GM12878 (cell line): Measurements from ENCODE around the gene TDRKH. TPM values are rescaled to one million over a fixed set of nuclear protein-coding genes. Genes with fewer than 3 reads are reported as not detected.

Source experiments
- ASH2L ChIP-seq: fragments of 300-600, 200-600 bp; sonication (generic); IDR thresholded peaks from 2 replicates; pipeline ENCODE4 v1.6.1; 2017; ENCODE audit warnings: low read depth, mild to moderate bottlenecking, borderline replicate concordance
- ATF2 ChIP-seq: IDR thresholded peaks from 2 replicates; pipeline ENCODE4 v1.6.1; 2012; ENCODE audit warnings: low read length, inconsistent platforms
- ATF3 ChIP-seq: IDR thresholded peaks from 2 replicates; pipeline ENCODE4 v1.6.1; 2011; ENCODE audit warnings: low read depth, mild to moderate bottlenecking, low read length, moderate library complexity, borderline replicate concordance; ENCODE audit errors: extremely low read depth
- BMI1 ChIP-seq: fragments of 450-650 bp; IDR thresholded peaks from 2 replicates; pipeline ENCODE4 v1.6.1; 2016; ENCODE audit warnings: mild to moderate bottlenecking, moderate library complexity, borderline replicate concordance
- ELK1 ChIP-seq: IDR thresholded peaks from 2 replicates; pipeline ENCODE4 v1.6.1; 2012; ENCODE audit warnings: low read depth, low read length, improper control_type of control experiment
- HSF1 ChIP-seq: fragments of 150-350 bp; IDR thresholded peaks from 2 replicates; pipeline ENCODE4 v1.6.1; 2014; ENCODE audit warnings: mild to moderate bottlenecking, low read depth, low read length
- IRF5 ChIP-seq: fragments of 450-650 bp; IDR thresholded peaks from 2 replicates; pipeline ENCODE4 v1.6.1; 2017; ENCODE audit warnings: borderline replicate concordance
- MEF2A ChIP-seq: IDR thresholded peaks from 2 replicates; pipeline ENCODE4 v1.6.1; 2011; ENCODE audit warnings: low read depth, mild to moderate bottlenecking, low read length, moderate library complexity; ENCODE audit not compliant: insufficient read depth
- MXI1 ChIP-seq: fragments of 150-350 bp; IDR thresholded peaks from 2 replicates; pipeline ENCODE4 v1.6.1; 2011; ENCODE audit warnings: low read depth, mild to moderate bottlenecking, inconsistent platforms, low read length, improper control_type of control experiment
- NR2F1 ChIP-seq: fragments of 450-650 bp; conservative IDR thresholded peaks from 2 replicates; pipeline ENCODE4 v1.6.1; 2017; ENCODE audit warnings: mild to moderate bottlenecking
- NRF1 ChIP-seq: conservative IDR thresholded peaks from 2 replicates; pipeline ENCODE4 v1.6.1; 2011; ENCODE audit warnings: mild to moderate bottlenecking, low read depth, low read length, improper control_type of control experiment
- PAX5 ChIP-seq: IDR thresholded peaks from 2 replicates; pipeline ENCODE4 v1.6.1; 2011; ENCODE audit warnings: low read depth, low read length, borderline replicate concordance
- RB1 ChIP-seq: fragments of 450-650 bp; formaldehyde crosslinking; IDR thresholded peaks from 2 replicates; pipeline ENCODE4 v1.6.1; 2017; ENCODE audit warnings: mild to moderate bottlenecking, borderline replicate concordance
- SRF ChIP-seq, 2 experiments: IDR thresholded peaks; 2 replicates each; pipeline ENCODE4 v1.6.1; 2011; ENCODE audit warnings: low read depth in 2 of 2, low read length in 2 of 2, mild to moderate bottlenecking in 1 of 2, moderate library complexity in 1 of 2
- polyA plus RNA-seq, 11 experiments: library from polyadenylated mRNA; depleted of rRNA in 4 of 11; unstranded in 6 of 11; stranded (reverse) in 5 of 11; fragments of >200 nt; fragmentation: Nextera tagmentation in 4 of 11; fragmentation: Illumina TruSeq in 1 of 11; extraction: Ambion mirVana in 4 of 11; extraction: Trizol in 1 of 11; gene quantifications; 1 replicate in 1 of 11; 2 replicates in 10 of 11; pipeline versions ENCODE4 v1.2.1 to v1.2.3, GENCODE V29; 2011 to 2016; ENCODE audit warnings: inconsistent platforms in 2 of 11, missing spikeins in 2 of 11, low read depth in 1 of 11
- total RNA-seq, 4 experiments: library from RNA; depleted of rRNA in 3 of 4; stranded (reverse); fragments of >200 nt in 3 of 4; fragmentation: Illumina TruSeq in 1 of 4; extraction: Trizol in 1 of 4; gene quantifications; 2 replicates each; pipeline versions ENCODE4 v1.2.1 to v1.2.3, GENCODE V29; 2013 to 2021
- TF ChIP-seq, protein P1 (sequence below): IDR thresholded peaks from 2 replicates; pipeline ENCODE4 v1.6.1; 2012; ENCODE audit warnings: mild to moderate bottlenecking, low read depth, low read length

The TDRKH gene
- total and polyA plus RNA-seq, 10 of the 15 experiments (the other 5 are each of a cell fraction or from before 2014, with no cell fraction given): 1.3 to 8.4 (median 2.9) TPM

DNA sequence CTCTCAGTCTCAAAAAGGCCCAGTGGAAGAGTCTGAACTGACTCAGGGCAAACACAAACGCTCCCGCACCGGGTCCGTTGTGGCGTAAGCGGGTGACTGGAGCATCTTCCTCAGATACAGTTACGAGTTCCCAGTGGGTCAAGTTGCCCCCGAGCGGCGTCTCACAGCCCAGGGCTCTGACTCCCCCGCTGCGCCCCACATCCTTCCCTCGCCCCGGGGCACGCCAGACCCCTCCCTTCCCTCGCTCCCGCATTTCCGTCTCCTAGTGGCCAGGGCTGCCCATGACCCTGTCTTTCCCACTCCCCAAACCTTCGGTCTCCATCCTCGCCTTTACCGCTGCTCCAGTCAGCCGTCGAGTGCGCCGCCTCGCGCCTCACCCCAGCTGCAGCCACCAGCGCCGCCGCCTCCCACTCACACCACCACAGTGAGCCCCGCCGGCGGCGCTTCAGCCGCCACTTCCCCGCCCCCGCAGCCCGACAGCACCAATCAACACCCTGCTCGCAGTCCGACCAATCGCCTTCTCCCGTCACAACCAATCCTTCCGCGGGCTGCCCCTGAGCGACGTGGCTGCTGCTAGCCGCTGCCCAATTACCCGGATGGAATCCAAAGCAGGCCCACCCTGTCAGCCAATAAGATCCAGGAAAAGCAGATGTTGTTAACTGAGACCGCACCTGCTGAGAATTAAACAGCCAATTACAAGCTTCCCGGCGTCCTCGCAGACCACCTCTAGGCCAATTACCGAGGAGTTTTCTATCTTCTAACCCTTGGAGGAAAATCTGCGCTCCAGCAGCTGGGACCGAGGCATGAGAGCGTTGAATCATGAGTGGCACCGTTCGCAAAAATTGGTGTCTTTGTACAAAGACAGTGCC is at the start of gene TDRKH (continued):
- TF ChIP-seq IRF5 (no peak), ASH2L (no peak), ATF3 (no peak), MXI1 (peak; percentile 44; the same call in 1 of the 2 replicates), NRF1 (0 out of 2 replicates have a peak, but pooled peaks have one; percentile 9), MEF2A (no peak), SRF (IDR thresholded peaks at IDR 0.05; ENCODE audit: low read depth in 2 of 2, low read length in 2 of 2) (no peak), ELK1 (no peak), HSF1 (no peak), NR2F1 (no peak), ATF2 (no peak), BMI1 (no peak), RB1 (peak; percentile 74), PAX5 (no peak)
- TF ChIP-seq, protein P1, sequence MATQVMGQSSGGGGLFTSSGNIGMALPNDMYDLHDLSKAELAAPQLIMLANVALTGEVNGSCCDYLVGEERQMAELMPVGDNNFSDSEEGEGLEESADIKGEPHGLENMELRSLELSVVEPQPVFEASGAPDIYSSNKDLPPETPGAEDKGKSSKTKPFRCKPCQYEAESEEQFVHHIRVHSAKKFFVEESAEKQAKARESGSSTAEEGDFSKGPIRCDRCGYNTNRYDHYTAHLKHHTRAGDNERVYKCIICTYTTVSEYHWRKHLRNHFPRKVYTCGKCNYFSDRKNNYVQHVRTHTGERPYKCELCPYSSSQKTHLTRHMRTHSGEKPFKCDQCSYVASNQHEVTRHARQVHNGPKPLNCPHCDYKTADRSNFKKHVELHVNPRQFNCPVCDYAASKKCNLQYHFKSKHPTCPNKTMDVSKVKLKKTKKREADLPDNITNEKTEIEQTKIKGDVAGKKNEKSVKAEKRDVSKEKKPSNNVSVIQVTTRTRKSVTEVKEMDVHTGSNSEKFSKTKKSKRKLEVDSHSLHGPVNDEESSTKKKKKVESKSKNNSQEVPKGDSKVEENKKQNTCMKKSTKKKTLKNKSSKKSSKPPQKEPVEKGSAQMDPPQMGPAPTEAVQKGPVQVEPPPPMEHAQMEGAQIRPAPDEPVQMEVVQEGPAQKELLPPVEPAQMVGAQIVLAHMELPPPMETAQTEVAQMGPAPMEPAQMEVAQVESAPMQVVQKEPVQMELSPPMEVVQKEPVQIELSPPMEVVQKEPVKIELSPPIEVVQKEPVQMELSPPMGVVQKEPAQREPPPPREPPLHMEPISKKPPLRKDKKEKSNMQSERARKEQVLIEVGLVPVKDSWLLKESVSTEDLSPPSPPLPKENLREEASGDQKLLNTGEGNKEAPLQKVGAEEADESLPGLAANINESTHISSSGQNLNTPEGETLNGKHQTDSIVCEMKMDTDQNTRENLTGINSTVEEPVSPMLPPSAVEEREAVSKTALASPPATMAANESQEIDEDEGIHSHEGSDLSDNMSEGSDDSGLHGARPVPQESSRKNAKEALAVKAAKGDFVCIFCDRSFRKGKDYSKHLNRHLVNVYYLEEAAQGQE: no peak
